GM18502 (cell line): ENCODE data around the gene NCBP2.
A peak's percentile ranks its signal among the peaks of the same experiment; 100 is the strongest.
"Not testable (repeated sequence)": the region's sequence is repeated elsewhere in the genome, so short reads cannot be mapped to it uniquely, and the experiment has no call there.

Source experiments
- ATAC-seq: cut with Tn5 transposase; IDR thresholded peaks from one replicate; pipeline ENCODE4 v1.9.1; 2021; ENCODE audit warnings: mild to moderate bottlenecking; ENCODE audit not compliant: unreplicated experiment, poor library complexity

NCBP2 gene

DNA sequence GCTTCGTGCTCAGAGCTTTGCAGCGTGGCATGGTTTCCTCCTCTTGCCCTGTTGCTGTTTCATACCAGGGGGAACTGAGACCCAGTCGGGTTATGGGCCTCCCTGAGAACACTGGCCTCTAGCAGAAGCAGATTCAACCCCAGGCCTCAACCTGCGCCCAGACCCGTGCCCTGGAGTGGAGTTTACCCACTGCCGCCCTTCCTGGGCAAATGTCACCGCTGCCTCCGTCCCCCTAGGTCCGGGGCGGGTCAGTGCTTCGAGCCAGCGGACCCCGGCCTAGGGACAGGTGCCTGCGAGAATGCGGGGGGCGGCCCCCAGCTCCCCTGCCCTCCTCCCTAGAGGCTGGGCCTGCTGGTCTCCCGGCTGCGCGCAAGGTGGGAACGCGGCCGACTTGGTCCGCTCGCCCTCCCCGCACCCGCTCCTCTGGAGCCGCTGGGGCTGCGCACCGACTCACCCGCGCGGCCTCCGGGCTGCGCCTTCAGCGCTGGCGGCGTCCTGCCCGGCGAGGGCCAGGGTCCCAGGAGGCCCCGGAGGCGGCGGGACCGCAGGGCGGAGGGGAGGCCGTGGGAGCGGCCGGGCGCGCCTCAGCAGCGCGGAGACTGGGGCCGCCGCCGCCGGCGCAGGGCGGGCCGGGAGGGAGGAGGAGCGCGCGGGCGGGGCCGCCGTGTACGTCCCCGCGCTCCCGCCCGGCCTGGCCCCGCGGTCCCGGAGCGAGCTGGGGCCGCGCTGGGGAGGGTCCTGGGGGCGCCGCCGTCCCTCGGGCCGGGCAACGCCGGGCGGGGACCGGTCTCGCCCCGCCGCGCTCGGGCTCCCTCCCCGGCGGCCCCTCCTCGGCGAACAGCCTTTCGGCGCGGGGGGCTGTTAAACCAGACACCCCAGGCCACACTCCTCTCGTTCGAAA, 26.2 kb upstream of the NCBP2 start, which contains the start of gene PIGZ:
Gene PIGZ, minus strand, starts transcription at position 601 of the 901 bp plus-strand sequence. CDS start 16,802 bp downstream, outside the sequence.
- peak; percentile 69 for ATAC-seq

- ATAC-seq: no peak
Observed at GRCh38 chr3:196967412-196968232, 25.3 kb upstream of the NCBP2 start.

DNA sequence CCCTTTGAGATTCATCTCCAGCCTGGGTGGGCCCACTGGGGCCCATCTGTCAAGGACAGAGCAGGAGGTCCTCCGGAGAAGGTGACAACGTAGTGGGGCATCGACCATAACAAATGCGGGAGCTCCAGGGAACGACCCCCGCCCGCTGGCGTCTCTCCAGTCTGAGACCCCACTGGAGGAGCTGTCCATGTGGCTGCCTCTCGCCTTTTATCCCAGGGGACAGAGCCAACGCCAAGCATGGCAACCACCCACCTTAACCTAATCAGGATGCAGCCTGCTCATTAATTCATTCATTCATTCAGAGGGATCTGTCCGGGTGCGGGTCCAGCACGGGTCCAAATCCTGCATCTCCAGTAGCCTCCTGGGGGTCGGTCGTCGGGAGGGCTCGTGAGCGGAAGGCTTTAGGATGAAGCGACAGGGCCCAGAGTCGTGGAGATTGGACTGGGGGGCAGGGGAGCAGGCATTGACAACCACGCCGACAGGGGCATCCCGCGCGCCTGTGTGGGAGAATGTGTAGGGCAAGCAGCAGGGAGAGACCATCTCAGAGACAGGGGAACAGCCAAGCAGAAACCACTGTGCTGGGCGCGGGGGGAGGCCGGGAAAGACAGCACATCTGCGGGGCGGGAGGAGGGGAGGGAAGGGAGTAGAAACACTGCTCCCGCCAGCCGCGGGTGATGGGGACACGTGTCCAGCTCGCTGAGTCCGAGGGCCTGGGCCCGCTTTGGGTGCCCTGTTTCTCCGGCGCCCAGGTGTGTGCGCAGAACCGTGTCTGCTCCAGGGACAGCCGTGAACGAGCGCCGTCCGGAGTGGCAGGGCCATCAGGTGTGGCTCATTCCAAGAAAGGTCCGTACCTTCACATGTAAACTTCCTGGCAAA, 24.4 kb upstream of the NCBP2 start:
- ATAC-seq: no peak

- ATAC-seq: no peak
Observed at GRCh38 chr3:196965804-196966173, 23.5 kb upstream of the NCBP2 start.

GRCh38 chr3:196965112-196965803, 22.9 kb upstream of the NCBP2 start:
- no peak for ATAC-seq

DNA sequence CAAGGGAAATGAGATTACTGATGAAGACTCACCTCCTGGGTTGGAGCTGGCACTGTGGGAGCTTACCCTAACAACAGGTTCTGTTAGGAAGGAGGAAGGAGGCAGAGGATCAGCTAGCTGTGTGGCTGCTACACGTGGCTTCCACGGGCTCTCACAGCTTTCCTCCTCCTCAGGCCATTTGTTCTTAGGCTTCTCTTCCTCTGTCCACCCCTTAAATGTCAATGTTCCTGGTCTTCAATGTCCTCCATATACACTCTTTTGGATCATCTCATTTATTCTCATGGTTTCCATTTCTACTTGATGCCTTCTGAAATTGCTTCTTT, 21.3 kb upstream of the NCBP2 start:
- ATAC-seq: no peak

- no peak for ATAC-seq
Observed at GRCh38 chr3:196962930-196963630, 20.8 kb upstream of the NCBP2 start.

GRCh38 chr3:196962108-196962929, 20.0 kb upstream of the NCBP2 start:
- no peak for ATAC-seq

DNA sequence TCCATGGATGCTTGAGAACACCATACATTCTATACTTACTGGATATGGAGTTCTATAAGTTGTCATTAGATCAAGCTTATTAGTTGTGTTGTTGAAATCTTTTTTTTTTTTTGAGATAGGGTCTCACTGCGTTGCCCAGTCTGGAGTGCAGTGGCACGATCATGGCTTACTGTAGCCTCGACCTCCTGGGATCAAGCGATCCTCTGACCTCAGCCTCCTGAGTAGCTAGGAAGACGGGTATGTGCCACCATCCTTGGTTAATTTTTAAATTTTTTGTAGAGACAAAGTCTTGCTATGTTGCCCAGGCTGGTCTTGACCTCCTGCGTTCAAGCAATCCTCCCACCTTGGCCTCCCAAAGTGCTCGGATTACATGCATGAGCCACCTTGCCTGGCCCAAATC, 12.5 kb upstream of the NCBP2 start:
- ATAC-seq: no peak

DNA sequence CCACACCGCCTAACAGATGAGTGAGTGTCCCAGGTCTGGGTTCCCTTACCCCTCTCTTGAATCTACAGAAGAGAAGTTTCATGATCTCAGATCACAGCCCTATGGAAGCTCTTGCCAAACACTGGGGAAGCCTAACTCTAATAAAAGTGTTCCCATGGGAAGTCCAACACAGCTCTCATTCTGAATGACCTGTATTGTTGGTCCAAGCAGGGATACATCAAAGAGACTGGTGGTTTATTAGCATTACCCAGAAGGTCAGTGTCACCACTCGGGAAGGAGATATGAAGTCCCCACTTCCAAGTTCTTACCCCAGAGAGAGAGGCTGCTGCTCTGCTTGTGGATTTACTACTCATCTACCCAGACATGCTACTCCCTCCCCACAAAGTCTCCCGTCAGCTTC, 9.0 kb upstream of the NCBP2 start:
- no peak for ATAC-seq

GRCh38 chr3:196949750-196950149, 7.4 kb upstream of the NCBP2 start:
- ATAC-seq: no peak

GRCh38 chr3:196949285-196949619, 6.9 kb upstream of the NCBP2 start:
- ATAC-seq: no peak

DNA sequence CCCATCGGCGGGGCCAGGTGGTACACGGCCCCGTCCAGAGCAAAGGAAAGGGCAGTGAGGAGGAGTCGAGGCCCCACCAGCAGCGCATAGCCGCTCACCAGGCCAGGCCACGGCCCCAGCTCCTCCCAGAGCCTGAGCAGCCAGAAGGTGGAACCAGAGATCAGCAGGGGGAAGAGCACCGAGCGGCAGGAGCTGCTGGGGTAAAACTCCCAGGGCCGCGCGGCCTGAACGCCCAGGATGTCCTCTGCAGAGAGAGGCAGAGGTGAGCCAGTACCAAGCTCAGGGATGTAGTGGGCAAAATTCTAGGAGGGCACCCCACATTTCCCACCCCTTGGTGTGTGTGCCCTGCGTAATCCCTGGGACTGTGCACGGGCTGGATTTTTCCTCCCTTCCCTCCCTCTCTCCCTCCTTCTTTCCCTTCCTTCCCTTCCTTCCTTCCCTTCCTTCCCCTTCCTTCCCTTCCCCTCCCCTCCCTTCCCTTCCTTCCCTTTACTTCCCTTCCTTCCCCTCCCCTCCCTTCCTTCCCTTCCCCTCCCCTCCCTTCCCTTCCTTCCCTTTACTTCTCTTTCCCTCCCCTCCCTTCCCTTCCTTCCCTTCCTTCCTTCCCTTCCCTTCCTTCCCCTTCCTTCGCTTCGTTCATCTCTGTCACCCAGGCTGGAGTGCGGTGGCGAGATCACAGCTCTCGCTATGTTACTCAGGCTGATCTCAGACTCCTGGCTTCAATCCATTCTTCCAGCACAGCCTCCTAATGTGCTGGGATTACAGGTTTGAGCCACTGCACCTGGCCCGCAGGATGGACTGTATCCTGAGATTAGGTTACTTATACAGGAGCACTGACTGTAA, 6.3 kb upstream of the NCBP2 start:
- ATAC-seq: no peak

- ATAC-seq: no peak
Observed at GRCh38 chr3:196947860-196948441, 5.6 kb upstream of the NCBP2 start.

DNA sequence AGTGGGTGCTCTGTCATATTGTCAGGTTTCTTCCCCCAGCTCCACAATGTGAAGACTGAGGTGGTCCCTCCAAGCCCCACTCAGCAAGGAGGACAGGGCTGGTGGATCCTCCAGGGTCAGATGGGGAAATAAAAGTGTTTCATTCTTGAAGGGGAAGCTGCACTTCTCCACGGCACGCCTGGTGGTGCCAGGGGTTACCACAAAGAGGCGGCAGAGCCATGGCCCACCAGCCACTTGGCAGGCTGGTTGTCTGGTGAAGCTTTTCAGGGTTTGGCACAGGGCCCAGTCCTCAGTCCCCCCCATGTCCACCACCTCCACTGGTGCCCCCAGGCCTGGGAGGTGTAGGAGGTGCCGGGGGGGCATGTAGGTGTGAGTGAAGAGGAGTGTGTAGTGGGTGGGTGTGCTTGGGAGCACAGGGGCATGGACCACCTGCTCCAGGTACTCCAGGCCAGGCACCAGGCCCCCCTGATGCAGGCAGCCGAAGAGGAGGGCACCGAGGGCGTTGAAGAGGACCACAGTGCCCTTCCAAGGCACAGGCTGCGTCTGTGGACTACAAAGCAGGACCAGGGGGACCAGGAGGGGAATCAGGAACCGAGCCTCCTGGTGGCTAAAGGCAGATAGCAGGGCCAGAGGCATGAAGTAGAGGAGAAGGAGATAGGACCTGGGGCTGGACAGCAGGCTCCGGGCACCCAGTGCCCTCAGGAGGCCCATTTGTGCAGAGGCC, 5.0 kb upstream of the NCBP2 start:
- ATAC-seq: no peak

DNA sequence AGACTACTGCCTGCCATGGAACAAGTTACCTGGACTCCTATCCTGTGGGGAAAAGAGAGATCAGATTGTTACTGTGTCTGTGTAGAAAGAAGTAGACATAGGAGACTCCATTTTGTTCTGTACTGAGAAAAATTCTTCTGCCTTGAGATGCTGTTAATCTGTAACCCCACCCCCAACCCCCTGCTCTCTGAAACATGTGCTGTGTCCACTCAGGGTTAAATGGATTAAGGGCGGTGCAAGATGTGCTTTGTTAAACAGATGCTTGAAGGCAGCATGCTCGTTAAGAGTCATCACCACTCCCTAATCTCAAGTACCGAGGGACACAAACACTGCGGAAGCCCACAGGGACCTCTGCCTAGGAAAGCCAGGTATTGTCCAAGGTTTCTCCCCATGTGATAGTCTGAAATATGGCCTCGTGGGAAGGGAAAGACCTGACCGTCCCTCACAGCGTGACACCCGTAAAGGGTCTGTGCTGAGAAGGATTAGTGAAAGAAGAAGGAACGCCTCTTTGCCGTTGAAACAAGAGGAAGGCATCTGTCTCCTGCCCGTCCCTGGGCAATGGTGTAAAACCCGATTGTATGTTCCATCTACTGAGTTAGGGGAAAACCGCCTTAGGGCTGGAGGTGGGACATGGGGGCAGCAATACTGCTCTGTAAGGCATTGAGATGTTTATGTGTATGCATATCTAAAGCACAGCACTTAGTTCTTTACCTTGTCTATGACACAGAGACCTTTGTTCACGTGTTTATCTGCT, 1.9 kb upstream of the NCBP2 start:
- not testable (repeated sequence) for ATAC-seq
